LNCaP clone FGC (cell line): ENCODE data around the gene INS.
"Not testable (repeated sequence)": the region's sequence is repeated elsewhere in the genome, so short reads cannot be mapped to it uniquely, and the experiment has no call there.

Experiments used
- DNase-seq: peaks from one replicate; pipeline ENCODE4 v3.0.0-alpha.2; 2011; ENCODE audit warnings: low read depth
- H3K4me3 ChIP-seq: 2 replicates; pipeline ENCODE4 v1.5.1; 2011; ENCODE audit warnings: mild to moderate bottlenecking, low read depth, low read length, control low read depth
- TF ChIP-seq, protein P1 (sequence below): IDR thresholded peaks from 2 replicates; pipeline ENCODE4 v1.5.1; 2012; ENCODE audit warnings: mild to moderate bottlenecking; ENCODE audit not compliant: control insufficient read depth, insufficient read depth; ENCODE audit errors: extremely low read depth

The INS gene

DNA sequence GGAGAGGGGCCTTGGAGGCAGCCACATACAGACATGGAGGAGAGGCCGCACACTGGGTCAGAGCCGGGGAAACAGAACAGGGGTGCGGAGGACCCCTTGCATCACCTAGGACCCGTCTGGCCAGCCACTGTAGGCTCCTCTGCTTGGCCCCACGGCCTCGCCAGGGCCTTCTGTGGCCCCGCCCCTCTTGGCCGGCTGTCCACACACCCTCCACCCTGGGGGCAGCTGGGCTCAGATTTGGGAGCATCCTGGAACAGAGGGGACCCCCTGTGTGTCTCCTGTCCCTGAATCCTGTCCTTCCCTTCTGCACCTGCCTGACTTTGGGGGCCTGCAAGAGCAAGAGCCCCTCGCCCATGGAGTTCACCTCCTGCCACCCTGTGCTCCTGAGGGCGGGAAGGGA is 18.5 kb upstream of the INS start:
- TF ChIP-seq, protein P1, sequence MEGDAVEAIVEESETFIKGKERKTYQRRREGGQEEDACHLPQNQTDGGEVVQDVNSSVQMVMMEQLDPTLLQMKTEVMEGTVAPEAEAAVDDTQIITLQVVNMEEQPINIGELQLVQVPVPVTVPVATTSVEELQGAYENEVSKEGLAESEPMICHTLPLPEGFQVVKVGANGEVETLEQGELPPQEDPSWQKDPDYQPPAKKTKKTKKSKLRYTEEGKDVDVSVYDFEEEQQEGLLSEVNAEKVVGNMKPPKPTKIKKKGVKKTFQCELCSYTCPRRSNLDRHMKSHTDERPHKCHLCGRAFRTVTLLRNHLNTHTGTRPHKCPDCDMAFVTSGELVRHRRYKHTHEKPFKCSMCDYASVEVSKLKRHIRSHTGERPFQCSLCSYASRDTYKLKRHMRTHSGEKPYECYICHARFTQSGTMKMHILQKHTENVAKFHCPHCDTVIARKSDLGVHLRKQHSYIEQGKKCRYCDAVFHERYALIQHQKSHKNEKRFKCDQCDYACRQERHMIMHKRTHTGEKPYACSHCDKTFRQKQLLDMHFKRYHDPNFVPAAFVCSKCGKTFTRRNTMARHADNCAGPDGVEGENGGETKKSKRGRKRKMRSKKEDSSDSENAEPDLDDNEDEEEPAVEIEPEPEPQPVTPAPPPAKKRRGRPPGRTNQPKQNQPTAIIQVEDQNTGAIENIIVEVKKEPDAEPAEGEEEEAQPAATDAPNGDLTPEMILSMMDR: no peak
- no peak overlapping the region for H3K4me3 ChIP-seq
- no peak for DNase-seq

GRCh38 chr11:2178906-2179494 is 18.0 kb upstream of the INS start:
- TF ChIP-seq, protein P1: no peak
- DNase-seq: no peak
- H3K4me3 ChIP-seq: no peak overlapping the region

- DNase-seq, H3K4me3 ChIP-seq: not testable (repeated sequence)
Observed at GRCh38 chr11:2178055-2178773, 17.2 kb upstream of the INS start.

- TF ChIP-seq, protein P1: no peak
- H3K4me3 ChIP-seq: no peak overlapping the region
- no peak for DNase-seq
Observed at GRCh38 chr11:2177076-2177475, 16.1 kb upstream of the INS start.

- H3K4me3 ChIP-seq: no peak overlapping the region
- TF ChIP-seq, protein P1: no peak
- DNase-seq: no peak
Observed at GRCh38 chr11:2176389-2176900, 15.4 kb upstream of the INS start.

DNA sequence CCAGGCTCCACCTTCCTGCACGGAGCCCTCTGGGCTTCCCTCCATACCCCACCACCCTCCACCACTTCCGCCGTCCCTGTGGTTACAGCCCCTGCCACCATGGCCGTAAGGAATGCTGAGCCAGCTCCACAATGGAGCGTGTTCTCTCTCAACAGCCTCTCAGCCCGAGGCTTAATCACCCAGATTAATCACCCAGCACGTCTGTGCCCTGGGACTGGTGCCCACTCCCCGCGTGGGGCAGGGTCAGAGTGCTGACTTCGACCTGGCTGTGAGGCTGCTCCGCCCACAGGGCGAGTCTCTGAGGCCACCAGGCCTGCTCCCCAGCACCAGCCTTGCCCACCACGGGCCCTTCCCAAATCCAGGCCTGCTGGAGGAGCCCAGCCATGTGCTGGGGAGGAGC is 14.7 kb upstream of the INS start:
- TF ChIP-seq, protein P1: no peak
- no peak for DNase-seq

DNA sequence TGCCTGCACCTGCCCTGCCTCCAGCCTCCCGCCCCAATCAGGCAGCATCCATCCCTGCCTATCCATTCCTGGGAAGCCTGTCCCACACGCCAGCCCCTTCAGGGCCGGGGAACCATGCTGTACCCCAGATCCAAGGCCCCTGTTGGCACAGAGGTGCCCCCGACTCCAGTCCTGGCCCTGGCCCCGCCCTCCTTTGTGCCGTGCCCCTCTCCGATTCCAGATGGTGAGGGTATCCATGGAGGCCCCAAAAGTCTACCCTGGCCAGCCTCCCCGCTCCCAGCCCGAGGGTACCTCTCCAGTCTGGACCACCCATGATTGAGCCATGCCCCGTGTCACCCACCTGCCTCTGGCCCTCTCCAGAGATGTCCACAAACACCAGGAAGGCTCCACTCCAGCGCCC is 13.4 kb upstream of the INS start:
- no peak overlapping the region for H3K4me3 ChIP-seq
- DNase-seq: no peak
- TF ChIP-seq, protein P1: no peak

More for the DNA sequence above, 14.7 kb upstream of the INS start:
- no peak overlapping the region for H3K4me3 ChIP-seq
